Inflammatory macrophage treated with lipopolysaccharide for 1 hour (primary cell): ENCODE data around the gene SMCO2.

Experiments
- DNase-seq, 2 donors: peaks; one replicate each; pipeline ENCODE4 v3.0.0-alpha.2; 2020 to 2022

SMCO2 gene

GRCh38 chr12:27502021-27502435 is 55.5 kb downstream of the SMCO2 start:
- DNase-seq, result no peak

- DNase-seq, result no peak
Measured at GRCh38 chr12:27504507-27504906, 58.0 kb downstream of the SMCO2 start.

- no peak for DNase-seq
Measured at GRCh38 chr12:27505109-27505508, 58.6 kb downstream of the SMCO2 start.

- no peak for DNase-seq
Measured at GRCh38 chr12:27505761-27506160, 59.2 kb downstream of the SMCO2 start.

GRCh38 chr12:27506645-27507189 is 60.2 kb downstream of the SMCO2 start:
- DNase-seq, result no peak

- no peak for DNase-seq
Measured at GRCh38 chr12:27508736-27509431, 62.3 kb downstream of the SMCO2 start.

- DNase-seq, result no peak
Measured at GRCh38 chr12:27511031-27511722, 64.6 kb downstream of the SMCO2 start.

- no peak for DNase-seq
Measured at GRCh38 chr12:27511723-27512045, 65.1 kb downstream of the SMCO2 start.

- DNase-seq, result no peak
Measured at GRCh38 chr12:27513155-27513824, 66.8 kb downstream of the SMCO2 start.

GRCh38 chr12:27515671-27516070 is 69.1 kb downstream of the SMCO2 start:
- no peak for DNase-seq

GRCh38 chr12:27516625-27517024 is 70.1 kb downstream of the SMCO2 start:
- no peak for DNase-seq

GRCh38 chr12:27517546-27517945 is 71.0 kb downstream of the SMCO2 start:
- no peak for DNase-seq

- no peak for DNase-seq
Measured at GRCh38 chr12:27517961-27518665, 71.6 kb downstream of the SMCO2 start.

- DNase-seq, result no peak
Measured at GRCh38 chr12:27521066-27521465, 74.5 kb downstream of the SMCO2 start.

GRCh38 chr12:27521981-27522380 is 75.4 kb downstream of the SMCO2 start:
- DNase-seq, result no peak

- peak in 1 of 2 donors; percentile 16 for DNase-seq
Measured at GRCh38 chr12:27523305-27523641, 76.7 kb downstream of the SMCO2 start.

- peak; percentile 96 to 100 for DNase-seq
Measured at GRCh38 chr12:27523642-27524493, 77.3 kb downstream of the SMCO2 start, which contains the start of gene PPFIBP1. Gene PPFIBP1 (plus strand): TSS chr12:27524206. CDS start chr12:27633397, 109,191 bp downstream.

- DNase-seq, result no peak
Measured at GRCh38 chr12:27524494-27524835, 77.9 kb downstream of the SMCO2 start.

GRCh38 chr12:27524839-27525753 is 78.6 kb downstream of the SMCO2 start:
- peak; percentile 26 to 33 for DNase-seq

GRCh38 chr12:27527512-27527911 is 81.0 kb downstream of the SMCO2 start:
- no peak for DNase-seq

- DNase-seq, result no peak
Measured at GRCh38 chr12:27528788-27529187, 82.3 kb downstream of the SMCO2 start.
